Activated gamma-delta T cell treated with Interleukin-2 at 50 U/mL for 16 hours (primary cell): ENCODE measurements around the gene NRK.
"Not testable (repeated sequence)": the region's sequence is repeated elsewhere in the genome, so short reads cannot be mapped to it uniquely, and the experiment has no call there.

ENCODE experiments used
- DNase-seq: peaks from one replicate; pipeline ENCODE4 v3.0.0-alpha.2; 2020

NRK gene

GRCh38 chrX:105822138-105823091 is at the start of gene NRK:
TSS of gene NRK (plus strand) at chrX:105822539. CDS start at chrX:105822846, 307 bp downstream.
- no peak for DNase-seq

- no peak for DNase-seq
Measured at GRCh38 chrX:105773801-105774200, 48.5 kb upstream of the NRK start.

- no peak for DNase-seq
Measured at GRCh38 chrX:105775679-105776078, 46.7 kb upstream of the NRK start.

GRCh38 chrX:105781804-105782203 is 40.5 kb upstream of the NRK start:
- no peak for DNase-seq

- not testable (repeated sequence) for DNase-seq
Measured at GRCh38 chrX:105796877-105797276, 25.5 kb upstream of the NRK start.

GRCh38 chrX:105803891-105804290 is 18.4 kb upstream of the NRK start:
- no peak for DNase-seq

- not testable (repeated sequence) for DNase-seq
Measured at GRCh38 chrX:105805655-105806054, 16.7 kb upstream of the NRK start.

GRCh38 chrX:105816517-105816916 is 5.8 kb upstream of the NRK start:
- no peak for DNase-seq

- no peak for DNase-seq
Measured at GRCh38 chrX:105820247-105820646, 2.1 kb upstream of the NRK start.

- DNase-seq: no peak
Measured at GRCh38 chrX:105821471-105822121, 743 bp upstream of the NRK start.

GRCh38 chrX:105823092-105823455 is 735 bp downstream of the NRK start:
- DNase-seq: no peak

- DNase-seq: no peak
Measured at GRCh38 chrX:105829011-105829410, 6.7 kb downstream of the NRK start.

- DNase-seq: no peak
Measured at GRCh38 chrX:105837232-105837631, 14.9 kb downstream of the NRK start.

- DNase-seq: no peak
Measured at GRCh38 chrX:105845631-105846030, 23.3 kb downstream of the NRK start.

- not testable (repeated sequence) for DNase-seq
Measured at GRCh38 chrX:105850100-105850499, 27.8 kb downstream of the NRK start.

- no peak for DNase-seq
Measured at GRCh38 chrX:105865709-105866108, 43.4 kb downstream of the NRK start.

- no peak for DNase-seq
Measured at GRCh38 chrX:105869701-105870100, 47.4 kb downstream of the NRK start.

GRCh38 chrX:105870445-105870844 is 48.1 kb downstream of the NRK start:
- DNase-seq: no peak

GRCh38 chrX:105872941-105873340 is 50.6 kb downstream of the NRK start:
- no peak for DNase-seq

GRCh38 chrX:105874790-105875189 is 52.5 kb downstream of the NRK start:
- no peak for DNase-seq

- DNase-seq: no peak
Measured at GRCh38 chrX:105876658-105877057, 54.3 kb downstream of the NRK start.

GRCh38 chrX:105880491-105880890 is 58.2 kb downstream of the NRK start:
- no peak for DNase-seq

- no peak for DNase-seq
Measured at GRCh38 chrX:105882581-105883275, 60.4 kb downstream of the NRK start.

GRCh38 chrX:105894721-105895120 is 72.4 kb downstream of the NRK start:
- no peak for DNase-seq
